Suppressor macrophage treated with lipopolysaccharide for 1 hour (primary cell): ENCODE measurements around the gene HSPA4L.

Source experiments
- DNase-seq, 3 donors: peaks; one replicate each; pipeline ENCODE4 v3.0.0-alpha.2; 2020 to 2022

HSPA4L gene

GRCh38 chr4:127782275-127783025, at the start of gene HSPA4L:
Gene HSPA4L, plus strand, starts transcription at chr4:127782322. Its CDS starts 229 bp downstream, at chr4:127782551.
- DNase-seq: peak in 2 of 3 donors; percentile 40 to 58

DNA sequence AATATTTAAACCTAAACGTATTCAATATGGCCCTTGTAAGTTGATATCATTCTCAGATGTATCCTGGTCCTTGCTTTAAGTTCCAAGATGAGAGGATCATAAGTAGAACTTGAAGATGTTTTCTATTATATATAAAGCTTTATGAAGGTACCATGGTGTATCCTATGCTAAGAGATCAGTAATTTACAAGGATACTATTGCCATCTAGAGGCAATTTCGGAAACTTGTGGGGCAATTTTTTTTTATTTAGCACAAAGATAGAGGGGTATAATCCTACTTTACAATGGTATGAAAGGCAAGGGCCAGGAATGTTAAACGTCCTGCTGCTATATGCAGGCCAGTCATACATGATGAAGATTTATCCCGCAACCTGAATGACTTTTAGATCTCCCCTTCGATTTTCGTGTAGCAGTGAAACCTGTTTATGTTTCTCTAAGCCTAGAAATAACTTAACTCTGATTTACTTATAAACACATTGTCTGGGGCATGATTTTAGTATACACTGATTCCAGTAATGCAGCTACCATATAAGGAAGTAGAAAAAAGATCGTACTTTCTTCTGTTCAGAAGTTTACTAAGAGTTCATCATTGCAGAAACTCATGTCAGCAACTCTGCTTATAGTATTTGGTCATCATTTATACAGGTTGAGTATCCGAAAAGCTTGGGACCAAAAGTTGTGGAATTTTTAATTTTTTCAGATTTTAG, 49.3 kb upstream of the HSPA4L start:
- peak; percentile 50 to 75 (median 73) for DNase-seq

GRCh38 chr4:127734976-127735375, 47.1 kb upstream of the HSPA4L start:
- no peak for DNase-seq

GRCh38 chr4:127737295-127737694, 44.8 kb upstream of the HSPA4L start:
- DNase-seq: no peak

DNA sequence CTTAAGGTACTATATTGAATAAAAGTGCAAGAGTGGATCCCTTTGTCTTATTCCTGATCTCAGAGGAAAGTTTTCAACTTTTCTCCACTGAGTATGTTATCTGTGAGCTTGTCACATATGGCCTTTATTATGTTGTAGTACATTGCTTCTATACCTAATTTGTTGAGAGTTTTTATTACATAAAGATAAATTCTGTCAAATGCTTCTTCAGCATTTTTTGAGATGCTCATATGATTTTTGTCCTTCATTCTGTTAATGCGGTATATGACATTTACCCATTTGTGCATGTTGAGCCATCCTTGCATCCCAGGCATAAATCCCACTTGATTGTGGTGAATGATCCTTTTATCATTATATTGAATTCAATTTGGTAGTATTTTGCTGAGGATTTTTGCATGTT, 40.9 kb upstream of the HSPA4L start:
- DNase-seq: no peak

DNA sequence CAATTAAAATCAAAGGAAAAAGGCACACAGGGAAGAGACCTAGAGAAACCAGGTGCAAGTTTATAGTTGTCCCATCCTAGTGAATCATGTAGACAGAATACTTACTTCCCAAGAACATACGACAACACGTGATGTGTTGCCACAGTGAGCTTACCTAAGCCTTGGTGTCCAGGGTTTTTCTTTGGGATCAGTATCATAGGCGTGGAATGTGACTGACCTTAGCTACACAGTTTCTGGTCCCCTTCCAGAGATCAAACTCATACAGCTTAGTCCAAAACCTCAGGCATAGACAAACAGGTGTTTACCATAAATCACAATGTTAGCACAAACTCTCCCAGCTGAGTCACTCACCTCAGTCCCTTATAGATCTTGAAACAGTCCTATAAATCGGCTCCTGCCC, 34.2 kb upstream of the HSPA4L start:
- DNase-seq: no peak

DNA sequence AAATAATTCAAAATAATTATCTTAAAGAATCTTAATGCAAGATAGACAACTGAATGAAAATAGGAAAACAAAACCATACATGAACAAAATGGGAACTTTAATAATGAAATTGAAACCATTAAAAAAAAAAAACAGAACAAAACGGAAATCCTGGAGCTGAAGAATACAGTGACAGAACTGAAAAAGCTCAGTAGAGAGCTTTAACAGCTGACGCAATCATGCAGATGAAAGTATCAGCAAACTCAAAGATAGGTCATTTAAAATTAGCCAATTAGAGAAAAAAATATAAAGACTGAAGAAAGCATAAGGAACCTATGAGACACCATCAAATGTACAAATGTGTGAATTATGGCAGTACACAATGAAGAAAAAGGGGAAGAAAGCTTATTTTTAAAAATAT, 33.2 kb upstream of the HSPA4L start:
- DNase-seq: no peak

GRCh38 chr4:127756906-127757305, 25.2 kb upstream of the HSPA4L start:
- no peak for DNase-seq

DNA sequence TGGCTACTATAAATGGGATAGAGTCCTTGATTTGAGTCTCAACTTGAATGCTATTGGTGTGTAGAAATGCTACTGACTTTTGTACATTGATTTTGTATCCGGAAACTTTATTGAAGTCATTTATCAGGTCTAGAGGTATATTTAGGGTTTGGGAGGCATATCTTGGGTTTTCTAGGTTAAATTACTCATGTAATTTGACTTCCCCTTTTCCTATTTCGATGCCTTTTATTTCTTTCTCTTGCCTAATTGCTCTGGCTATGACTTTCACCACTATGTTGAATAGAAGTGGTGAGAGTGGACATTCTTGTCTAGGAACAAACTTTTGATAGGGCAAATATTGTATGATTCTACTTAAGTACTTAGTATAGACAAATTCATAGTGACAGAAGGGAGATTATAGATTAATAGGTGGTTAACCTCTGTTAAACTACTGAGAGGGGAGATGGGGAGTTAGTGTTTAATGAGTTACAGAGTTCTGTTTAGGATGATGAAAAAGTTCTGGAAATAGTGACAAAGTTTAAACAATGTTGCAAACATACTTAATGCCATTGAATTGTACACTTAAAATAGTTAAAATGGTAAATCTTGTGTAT, 22.8 kb upstream of the HSPA4L start:
- peak in 1 of 3 donors; percentile 9 for DNase-seq

GRCh38 chr4:127759893-127760292, 22.2 kb upstream of the HSPA4L start:
- DNase-seq: no peak

DNA sequence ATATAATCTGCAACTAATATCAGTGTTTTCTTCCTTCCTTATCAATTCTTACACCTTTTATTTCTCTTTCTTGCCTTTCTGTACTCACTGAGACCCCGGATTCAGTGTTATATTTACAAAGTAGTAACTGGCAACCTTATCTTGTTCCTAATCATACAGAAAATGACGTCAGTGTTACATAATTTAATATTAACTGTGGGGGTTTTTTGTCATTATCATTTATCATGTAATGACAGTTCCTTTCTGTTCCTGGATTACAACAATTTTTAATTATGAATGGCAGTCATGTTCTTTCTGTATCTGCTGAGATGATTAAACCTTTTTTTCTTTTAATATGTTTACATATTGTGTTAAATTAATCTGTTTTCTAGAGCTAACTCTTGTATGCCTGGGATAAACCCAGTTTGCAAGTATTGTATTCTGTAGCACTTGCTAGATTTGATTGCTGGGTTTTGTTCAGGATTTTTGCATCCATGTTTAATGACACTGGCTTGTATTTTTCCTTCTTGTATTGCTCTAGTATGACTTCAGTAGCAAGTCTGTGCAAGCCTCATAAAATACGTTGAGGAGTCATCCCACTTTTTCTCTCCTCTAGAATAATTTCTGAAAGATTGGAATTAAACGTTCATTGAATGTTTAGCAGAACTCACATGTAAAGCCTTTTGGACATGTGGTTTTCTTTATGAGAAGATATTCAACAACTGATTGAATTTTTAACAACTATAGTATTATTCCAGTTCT, 10.4 kb upstream of the HSPA4L start:
- DNase-seq: no peak

DNA sequence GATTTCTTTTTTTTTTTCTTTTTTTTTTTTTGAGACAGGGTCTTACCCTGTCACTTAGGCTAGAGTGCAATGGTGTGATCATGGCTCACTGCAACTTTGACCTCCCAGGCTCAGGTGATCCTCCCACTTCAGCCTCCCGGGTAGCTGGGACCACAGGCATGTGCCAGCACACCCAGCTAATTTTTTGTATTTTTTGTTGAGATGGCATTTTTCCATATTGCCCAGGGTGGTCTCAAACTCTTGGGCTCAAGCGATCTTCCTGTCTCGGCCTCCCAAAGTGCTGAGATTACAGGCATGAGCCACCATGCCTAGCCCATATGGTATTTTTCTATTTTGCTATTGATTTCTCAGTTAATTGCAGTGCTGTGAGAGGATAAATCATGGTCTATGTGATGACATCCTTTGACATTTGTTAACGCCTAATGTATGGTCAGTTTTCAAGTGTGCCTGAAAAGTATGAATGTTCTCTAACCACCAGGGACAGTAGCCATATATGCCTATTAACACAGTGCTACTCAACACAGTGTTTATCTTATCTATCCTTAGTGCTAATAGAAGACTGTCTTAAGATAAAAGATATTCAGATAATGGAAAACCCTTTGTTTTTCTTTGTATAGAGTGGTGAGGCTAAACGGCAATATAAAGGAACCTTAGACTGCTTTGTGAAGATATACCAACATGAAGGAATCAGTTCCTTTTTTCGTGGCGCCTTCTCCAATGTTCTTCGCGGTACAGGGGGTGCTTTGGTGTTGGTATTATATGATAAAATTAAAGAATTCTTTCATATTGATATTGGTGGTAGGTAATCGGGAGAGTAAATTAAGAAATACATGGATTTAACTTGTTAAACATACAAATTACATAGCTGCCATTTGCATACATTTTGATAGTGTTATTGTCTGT, 9.1 kb upstream of the HSPA4L start:
- no peak for DNase-seq

DNA sequence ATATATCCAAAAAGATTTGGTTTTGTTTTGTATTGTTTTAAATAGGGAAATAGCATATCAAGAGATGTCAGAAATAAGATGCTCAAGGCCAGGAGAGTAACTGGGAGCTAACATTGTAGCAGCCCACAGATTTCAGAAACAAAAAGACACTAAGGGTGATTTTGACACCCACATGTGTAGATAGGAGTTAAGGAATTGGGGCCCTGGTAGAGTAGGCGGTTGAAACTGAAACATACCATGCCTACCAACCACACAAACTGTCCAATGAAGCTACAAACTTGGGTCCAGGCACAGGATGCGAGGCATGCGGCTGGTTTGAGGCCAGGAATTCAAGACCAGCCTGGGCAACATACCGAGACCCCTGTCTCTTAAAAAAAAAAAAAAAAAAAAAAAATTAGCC, 6.3 kb upstream of the HSPA4L start:
- no peak for DNase-seq

GRCh38 chr4:127776620-127777019, 5.5 kb upstream of the HSPA4L start:
- no peak for DNase-seq

GRCh38 chr4:127777487-127777886, 4.6 kb upstream of the HSPA4L start:
- DNase-seq: no peak

- DNase-seq: no peak
These were observed 4.0 kb upstream of the HSPA4L start for GRCh38 chr4:127778102-127778501.

DNA sequence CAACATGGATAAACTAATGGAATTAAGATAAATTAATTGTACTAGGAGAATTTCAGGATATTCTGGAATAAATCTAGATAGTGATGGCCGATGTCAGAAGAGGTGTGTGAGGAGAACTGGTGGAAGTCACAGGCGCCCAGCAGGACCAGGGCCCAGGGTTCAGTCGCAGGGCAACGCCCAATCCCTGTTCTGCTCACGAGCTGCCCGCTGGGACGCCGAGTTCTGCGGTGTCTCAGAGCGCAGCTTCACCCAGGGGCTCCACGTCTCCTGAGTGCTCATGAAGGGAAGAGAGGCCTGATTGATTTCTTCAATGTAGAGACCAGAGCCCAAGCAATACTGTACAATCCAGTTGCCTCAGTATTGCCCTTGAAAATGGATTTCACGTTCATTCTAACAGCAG, 1.5 kb upstream of the HSPA4L start:
- DNase-seq: no peak

DNA sequence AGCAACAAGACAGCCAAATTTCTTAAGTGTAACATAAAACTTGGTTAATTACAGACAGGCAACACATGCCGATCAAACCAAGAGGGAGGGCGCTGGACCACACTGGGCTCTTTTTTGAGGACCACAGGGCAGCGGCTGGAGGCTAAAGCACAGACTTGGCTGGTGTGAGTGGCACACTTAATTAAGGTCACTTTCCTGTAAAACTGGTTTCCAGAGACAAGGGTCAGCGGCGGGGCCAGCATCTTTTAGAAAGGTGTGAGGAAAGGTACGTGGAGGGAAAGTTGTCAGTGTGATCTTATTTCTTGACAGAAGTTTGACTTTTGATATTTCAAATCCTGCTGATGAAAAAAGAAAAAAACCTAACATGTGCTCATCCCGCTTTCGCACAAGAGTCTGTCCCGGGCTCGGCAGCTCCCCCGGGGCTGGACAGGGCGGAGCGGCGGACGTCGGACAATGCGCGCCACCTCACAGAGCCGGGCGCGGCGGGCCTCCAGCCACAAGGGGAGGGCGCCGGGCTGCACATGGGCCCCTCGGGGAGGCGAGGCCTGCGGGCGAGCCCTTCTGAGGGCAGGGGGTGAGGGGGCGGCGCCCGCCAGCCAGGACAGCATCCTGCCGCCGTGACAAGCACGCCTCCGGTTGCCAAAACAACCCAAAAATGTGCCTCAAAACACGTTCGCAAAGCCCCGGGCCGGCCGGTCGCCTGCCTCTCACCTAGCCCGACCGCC, 660 bp upstream of the HSPA4L start:
- DNase-seq: peak in 2 of 3 donors; percentile 17 to 51

- DNase-seq: peak; percentile 85 to 92 (median 88)
These were observed 172 bp upstream of the HSPA4L start for GRCh38 chr4:127782025-127782274.

DNA sequence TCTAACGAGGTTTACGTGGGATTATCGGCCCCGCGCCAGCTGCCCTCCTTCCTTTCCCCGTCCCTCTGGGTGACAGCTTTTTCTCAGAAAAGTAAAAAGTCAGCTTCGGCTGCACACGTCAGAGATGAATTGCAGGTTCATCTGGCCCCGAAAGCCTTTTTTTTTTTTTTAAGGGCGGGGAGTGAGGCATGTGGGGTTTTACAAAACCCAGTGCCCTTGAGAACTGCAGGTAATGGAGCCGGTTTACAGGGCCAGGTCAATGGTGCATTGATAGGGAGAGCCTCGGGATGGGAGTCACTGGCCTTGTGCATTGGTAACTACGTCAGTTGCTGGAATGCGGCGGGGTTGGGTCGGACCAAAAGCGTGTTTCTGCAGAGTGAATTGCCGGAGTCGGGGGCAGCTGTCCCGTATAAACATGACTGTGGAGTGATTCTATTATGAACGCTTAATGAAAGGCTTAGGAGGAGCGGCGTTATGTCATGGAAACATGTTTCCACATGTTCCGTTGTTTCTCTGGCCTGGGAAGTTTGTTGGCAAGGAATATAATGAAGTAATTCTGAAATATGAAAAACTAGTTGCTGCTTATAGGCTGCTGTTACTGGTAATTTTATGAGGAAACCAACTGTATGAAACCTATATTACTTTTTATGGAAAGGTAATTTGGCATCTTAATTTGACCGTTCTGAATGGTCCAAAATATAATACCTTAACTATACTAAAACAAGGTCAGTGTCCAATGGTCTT, 1.1 kb downstream of the HSPA4L start:
- peak in 2 of 3 donors; percentile 2 to 67 for DNase-seq
